ENCODE results near the gene SEMA3G.

The SEMA3G gene

DNA sequence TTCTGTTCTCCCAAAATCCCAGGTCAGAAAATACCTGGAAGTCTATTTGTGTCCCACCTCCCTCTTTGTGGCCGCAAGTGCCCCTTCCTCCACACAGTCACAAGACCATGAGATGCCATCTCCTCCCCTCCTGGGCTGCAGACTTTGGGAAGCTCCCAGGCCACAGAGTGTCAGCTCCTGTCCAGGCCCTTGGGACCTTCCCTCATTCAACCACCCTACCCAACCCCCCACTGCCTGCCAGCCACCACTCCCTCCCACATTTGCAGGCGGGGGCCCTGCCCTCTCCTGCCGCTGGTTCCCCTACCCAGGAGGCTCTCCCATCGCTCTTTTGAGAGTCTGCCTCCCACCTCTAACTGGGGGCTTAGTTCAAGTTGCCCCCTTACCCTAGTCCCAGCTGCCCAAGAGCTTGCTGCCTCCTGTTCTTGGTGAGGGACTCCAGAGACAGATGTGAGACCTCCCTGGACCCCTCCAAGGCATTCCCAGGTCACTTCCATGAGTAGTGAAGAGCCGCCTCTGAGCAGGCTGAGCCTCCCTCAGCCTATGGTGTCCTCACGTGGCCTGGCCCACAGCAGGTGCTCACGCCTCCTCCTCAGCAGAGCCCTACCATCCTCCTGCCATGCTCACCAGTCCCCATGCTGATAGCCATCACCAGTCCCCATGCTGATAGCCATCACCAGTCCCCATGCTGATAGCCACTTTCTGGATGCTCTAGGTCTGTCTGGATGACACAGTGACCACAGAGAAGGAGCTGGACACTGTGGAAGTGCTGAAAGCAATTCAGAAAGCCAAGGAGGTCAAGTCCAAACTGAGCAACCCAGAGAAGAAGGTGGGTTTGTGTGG lies 34.4 kb upstream of the SEMA3G start:
- DNase-seq = no peak

DNA sequence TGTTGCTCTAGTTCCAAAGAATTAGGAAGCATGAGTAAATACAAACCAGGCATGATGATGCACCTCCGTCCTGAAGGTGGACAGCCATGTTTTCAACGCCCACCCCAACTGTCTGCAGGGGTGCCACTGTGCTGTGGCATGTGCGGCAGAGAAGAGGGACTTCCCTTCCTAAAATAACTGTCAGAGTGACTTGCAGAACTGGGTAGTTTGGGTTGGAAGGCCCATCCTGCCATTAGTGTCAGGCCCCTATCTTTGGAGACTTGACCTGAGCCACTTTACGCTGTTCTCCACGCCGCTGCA lies 32.8 kb upstream of the SEMA3G start:
- no peak for DNase-seq

DNA sequence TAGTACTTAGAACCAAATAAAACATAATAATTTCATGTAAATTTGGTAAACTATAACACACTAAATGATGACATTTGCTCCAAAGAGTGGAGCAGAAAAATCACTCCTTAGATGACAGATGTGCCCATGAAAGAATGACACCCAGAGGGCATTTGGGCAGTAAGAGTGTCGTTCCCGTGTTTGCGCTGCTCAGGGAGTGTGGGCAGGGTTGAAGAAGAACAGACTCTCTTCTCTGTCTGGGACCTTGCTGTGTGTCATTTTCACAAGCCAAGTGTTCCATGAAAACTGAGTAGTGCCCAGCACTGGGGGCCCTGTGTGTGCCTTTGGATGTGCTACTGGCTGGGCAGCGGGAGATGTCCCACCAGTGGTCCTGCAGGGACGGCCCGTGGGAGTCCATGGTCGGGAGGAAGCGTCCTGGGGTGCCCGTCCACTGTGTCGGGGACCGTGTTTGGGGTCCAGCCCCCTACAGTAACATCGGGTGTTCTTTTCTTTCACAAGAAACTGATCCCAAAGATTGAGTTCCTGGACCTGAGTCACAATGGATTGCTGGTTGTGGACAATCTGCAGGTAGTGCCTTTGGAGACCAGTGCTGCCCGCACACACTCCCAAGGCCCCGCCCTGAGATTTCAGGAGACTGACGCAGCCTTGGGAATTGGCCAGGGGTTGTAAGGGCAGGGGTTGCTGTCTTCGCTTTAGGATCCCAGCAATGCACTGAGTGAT lies 32.3 kb upstream of the SEMA3G start:
- DNase-seq = no peak

DNA sequence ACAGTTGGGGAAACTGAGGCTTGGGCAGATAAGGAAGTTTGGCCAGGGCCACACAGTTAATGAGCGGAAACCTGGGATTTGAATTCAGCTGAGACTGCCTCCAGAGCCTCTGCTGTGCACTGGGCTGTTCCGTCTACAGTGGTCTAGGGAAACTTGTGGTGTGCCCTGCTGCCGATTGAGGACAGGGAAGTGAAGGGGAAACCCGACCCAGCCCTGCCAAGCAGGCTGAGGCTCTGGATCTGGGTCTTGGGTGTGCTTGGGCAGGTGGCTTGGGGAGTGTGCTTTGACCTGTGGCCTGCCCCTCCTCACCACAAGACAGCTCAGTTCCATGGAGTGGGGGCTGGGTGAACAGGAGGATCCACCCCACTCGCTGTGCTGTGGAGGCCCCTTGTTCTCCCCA lies 28.1 kb upstream of the SEMA3G start:
- no peak for DNase-seq

DNA sequence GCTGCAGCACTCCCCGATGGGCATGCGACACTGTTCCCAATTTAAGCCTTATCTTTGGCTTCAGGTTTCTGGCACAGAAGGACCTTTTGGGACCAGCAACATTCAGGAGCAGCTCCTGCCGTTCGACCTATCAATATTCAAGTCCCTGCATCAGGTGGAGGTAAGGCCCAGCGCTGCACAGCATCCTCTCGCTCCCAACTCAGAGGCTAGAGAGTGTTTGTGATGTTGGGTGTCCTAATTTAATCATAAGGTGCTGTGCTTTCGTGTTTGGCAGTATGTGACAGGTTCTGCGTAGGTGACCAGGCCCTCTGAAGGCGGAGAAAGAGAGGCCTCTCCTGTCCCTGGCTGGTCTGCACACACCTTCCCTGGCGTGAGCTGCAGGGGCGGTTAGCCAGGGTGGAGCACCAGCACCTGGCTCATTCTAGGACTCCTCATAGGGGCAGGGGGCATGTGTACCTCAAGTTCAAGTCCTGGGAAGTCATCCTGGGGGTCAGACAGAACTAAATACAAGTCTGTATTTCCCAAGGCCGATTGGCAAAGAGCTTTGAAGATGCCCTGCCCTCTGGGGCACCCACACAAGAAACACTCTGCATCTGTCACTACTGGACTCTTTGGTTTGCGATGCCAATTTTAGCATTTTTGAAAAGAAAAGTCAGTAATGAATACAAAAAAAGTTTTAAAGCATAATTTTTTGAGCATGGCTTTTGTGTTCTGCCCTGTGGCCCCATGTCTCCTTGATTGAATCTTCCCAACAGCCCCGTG lies 27.5 kb upstream of the SEMA3G start:
- no peak for DNase-seq

DNA sequence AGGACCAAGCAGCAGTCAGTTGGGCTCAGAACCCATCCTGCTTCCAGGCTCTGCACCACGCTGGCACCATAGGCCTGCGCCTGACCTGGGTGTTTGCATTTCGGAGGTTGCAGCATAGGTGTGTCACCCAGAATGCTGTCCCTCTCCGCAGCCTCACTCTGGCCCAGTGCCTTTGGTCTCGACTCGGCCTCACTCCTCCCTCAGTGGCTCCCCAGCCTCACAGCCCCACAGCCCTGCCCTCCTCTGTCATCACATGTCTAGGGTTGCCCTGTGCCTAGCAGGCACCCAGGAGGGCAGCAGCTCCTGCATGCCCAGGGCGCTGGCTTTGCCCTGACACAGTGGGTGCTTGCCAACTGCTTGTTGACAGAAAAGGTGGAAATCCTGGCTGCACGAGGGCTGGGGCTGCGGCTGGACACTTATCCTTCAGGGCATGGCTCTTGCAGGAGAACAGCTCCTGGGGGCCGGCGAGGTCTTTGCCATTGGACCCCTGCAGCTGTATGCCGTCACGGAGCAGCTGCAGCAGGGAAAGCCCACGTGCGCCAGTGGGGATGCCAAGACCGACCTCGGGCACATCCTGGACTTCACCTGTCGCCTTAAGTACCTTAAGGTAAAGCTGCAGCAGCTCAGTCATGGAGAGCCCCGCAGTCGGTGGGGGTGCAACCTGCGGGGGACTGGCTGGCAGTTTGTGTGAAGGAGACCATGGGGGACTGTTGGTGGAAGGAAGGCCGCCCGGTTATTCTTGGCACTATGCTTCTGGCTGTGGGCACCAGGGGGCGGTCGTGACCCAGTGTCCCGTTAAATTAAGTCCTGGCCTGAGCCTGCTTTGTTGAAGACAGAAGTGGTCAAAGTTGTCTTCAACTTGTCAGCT lies 26.7 kb upstream of the SEMA3G start:
- peak; percentile 37 for DNase-seq

DNA sequence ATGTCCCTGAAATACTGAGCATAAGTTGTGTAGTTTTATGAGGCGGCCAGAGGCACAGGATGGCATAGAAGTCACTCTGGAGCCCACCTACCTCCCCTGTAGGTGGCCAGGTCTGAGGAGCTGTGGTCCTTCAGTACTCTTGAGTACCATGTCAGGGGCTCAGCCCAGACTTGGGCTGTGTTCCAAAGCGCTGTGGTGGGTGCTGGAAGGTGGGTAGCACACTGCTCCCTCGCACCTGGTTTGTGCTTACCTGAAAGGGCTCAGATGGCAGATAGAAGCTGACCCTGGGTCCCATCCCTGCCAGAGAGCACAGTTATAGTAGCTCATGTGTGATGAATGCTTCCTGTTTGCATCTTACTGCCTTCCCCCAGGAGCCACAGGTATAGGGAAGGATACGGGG lies 26.0 kb upstream of the SEMA3G start:
- DNase-seq = no peak

DNA sequence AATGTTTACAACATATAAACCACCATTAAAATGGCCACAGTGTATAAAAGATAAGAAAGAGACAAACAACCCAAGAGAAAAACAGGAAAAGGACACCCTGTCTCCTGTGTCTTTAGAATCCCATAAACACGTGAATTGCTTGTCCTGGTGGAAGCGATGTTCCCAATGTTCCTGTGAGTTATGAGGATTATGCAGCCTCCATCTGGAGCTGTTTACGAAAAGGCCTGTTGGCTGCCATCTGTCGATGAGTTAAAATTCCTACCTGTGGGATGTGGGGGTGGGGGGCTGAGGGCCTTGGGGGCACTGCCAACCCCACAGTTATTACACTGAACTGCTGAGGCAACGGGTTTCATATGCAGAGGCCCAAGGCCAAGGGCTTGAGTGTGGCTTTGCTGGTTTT lies 24.1 kb upstream of the SEMA3G start:
- DNase-seq = no peak

DNA sequence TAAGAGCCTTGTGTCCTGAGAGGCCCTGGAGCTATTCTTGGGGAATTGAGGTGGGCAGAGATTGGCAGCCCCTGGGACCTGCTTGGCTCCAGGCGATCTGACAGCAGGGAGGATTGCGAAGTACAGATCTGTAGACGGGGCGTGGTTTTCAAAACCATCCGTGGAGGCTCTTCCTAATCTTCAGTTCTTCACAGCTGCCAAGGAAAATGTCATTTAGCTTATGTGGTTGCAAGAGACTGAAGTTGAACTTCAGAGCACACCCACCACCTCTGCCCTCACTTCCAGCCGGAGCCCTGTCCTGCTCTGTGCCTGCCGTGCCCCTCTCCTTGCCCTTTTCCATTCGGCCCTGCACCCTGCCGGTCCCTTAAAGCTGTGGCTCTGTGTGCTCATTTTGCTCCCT lies 23.4 kb upstream of the SEMA3G start:
- DNase-seq = no peak

DNA sequence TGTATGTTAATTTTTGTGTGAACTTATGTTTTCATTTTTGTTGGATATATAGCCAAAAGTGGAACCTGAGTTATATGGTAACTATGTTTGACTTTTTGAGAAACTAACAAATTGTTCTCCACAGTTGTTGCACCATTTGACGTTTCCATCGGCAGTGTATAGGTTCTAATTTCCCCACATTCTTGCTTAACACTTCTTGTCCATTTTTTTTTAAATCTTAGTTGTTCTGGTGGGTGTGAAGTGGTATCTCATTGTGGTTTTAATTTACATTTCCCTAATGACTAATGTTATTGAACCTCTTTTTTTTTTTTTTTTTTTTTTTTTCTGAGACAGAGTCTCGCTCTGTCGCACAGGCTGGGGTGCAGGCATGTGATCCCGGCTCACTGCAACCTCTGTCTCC lies 18.5 kb upstream of the SEMA3G start:
- DNase-seq = no peak

DNA sequence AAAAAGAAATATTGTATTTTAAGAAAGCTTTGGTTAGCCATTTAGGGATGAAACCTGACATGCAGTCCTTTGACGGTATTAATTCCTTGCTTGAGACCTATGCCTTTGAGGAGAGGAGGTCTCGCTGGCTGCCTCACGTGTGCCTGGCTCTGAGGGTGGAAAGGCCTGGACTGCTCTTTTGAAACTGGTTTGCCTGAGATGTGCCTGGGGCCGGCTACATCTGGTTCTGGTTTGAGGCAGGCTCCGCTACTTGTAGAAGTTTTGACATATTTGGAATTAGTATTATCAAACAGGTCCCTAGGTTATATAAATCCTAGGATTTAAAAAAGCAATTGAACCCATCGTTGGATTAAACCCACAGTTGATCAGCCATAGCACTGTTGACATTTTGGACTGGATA lies 17.0 kb upstream of the SEMA3G start:
- no peak for DNase-seq

DNA sequence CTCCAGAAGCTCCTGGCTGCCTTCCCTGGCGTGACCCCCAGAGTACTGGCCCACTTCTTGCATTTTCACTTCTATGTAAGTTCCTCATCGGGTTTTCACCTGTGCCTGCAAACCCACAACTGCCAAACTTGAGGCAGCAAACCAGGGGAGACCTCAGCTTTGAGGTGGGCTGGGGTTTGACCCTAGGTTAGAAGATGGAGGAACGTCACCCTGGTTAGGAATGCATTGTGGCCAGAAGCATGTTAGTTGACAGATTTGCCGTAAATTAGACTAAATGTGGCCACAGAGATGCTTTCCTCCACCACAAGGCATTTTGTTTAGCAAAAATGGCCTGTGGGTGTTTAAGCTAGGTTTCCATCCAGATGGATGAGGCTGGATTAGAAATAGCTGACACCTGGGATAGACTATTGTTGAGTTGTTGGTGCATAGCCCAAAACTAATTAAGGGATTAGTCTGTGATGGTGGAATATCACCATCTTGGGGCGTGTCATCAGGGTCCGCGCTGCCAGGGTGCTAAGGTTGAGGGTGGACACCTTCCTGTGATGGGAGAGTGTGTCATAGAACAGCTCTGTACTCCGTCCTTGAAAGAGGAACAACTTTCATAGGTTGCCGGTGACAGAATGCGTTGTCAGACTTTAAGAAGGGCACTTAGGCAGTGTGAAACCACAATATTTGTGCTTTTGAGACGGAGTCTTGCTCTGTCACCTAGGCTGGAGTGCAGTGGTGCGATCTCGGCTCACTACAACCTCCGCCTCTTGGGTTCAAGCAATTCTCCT lies 14.1 kb upstream of the SEMA3G start:
- no peak for DNase-seq

DNA sequence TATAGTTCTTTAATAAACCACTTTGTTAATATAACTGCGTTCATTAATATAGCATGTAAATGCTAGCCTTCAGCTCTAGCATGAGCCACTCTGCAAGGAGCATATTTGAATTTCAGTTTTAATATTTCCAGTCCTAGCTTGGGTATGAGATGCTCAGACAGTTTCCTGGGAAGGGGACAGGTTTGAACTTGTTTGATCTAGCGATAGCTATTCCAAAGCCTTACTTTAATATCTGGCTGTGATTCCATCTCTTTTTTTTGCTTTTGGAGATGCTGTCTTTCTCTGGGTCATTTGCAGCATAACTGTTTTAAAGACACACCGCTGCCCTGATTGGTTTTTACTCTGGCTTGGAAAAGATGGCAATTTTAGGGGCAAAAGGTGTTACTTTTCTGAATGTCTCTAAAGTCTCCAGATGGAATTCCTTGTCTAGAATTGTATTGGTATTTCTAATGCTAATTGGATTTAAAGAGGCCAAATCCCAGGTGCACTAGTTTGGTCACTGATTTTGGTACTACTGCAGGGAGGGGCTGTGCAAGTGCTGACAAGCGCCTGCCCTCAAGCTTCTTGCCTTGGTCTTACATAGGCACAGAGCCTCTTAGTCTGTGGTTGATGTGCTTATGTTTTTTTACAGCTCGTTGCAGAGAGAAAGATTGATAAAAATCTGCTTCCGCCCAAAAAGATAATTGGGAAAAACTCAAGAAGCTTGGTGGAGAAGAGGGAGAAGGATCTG lies 13.3 kb upstream of the SEMA3G start:
- DNase-seq = no peak

DNA sequence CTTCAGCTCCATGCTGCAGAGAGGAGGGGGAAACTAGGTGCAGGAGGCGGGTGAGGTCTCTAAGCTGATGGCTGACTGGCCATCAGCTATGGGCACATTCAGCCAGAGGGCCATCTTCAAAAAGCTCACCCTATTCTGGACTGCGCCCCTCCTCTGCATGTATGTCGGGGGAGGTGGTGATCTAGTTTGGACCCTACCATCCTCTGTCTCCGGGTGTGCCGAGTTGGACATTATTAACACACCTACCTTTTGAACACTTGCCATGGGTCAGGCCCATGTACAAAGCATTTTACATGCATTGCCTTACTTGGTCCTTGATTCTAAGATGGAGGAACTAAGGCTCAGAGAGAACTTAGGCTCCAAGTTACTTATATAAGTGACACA lies 11.9 kb upstream of the SEMA3G start:
- no peak for DNase-seq

DNA sequence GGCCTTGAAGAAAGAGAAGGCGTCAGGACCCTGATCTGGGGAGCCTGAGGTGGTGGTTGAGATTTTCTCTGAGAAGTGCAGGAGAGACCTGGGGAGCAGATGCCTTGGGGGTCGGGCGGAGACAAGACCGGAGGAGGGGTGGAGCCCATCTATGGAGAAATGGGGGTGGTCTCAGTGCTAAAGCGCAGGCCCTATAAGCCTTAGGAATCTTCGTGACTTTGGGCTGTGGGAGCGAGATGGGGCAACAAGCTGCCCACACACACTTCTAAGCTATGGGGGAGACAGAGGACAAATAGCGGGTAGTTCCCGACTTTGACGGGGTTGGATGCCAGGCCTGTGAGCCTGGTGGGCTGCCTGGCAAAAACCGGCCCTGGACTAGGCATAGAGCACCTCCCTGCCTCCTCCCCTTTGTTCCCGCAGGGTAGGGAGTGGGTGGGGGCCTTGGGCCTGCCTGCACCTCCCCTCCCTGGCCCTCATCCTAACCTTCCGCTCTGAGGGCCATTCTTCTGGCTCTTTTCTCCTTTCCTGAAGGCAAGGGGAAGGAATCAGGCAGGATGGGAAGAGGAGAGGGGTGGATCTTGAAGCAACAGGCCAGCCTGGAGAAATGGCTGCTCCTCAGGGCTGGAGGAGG lies 11.4 kb upstream of the SEMA3G start:
- no peak for DNase-seq

DNA sequence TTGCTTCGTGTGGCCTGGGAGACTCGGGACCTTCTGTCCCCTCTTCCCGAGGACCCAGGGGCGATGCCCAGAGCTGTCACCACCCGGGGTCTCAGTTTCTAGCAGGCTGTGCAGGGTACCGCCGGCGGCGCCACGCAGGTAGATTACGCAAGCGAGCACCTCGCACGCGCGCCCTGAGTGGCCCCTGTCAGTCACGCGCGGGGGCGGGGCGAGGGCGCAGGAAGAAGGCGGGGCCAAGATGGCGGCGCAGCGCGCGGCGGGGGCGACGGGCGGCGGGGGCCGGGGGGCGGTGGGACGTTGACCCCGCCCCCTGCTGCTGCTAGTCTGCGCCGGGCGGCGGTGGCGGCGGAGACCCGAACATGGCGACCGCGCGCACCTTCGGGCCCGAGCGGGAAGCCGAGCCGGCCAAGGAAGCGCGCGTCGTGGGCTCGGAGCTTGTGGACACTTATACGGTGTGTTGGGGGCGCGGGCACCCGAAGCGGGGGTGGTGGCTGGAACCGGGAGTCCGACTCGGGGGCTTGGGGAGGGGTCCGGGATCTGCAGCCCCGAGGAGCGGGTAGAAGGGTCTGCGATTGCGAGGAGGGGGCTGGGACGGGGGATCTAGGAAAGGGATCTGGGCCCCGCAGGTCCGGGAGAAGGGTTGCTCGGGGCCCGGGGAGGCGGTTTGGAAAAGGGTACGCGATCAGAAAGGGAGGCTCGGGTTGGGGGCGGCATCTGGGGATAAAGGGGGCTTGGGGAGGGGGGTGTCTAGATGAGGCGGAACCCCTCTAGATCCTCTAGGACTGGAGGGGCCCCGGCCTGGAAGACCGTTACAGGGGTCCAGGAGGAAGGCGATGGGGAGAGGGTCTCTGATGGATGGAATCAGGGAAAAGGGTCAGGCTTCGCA lies 10.6 kb upstream of the SEMA3G start, which contains the start of gene NISCH:
TSS of gene NISCH (plus strand) at position 322 of the 886 bp plus-strand sequence. CDS start at position 360, 38 bp downstream.
- peak; percentile 94 for DNase-seq

DNA sequence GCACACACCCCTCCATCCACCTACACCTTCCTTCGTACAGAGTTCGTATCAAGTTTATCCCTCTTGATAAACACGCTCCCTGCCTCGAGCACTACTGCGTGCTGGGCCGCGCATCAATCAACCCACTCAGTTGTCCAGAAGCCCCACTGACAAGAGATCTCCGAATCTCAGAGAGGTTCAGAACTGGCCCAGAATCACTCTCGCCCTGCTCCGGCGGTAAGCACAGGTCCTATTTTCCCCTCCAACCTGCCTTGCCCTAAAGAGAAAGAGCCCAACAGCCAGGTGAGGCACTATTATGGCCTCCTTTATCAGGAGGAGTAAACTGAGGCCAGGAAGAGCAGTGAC lies 10.0 kb upstream of the SEMA3G start:
- no peak for DNase-seq

DNA sequence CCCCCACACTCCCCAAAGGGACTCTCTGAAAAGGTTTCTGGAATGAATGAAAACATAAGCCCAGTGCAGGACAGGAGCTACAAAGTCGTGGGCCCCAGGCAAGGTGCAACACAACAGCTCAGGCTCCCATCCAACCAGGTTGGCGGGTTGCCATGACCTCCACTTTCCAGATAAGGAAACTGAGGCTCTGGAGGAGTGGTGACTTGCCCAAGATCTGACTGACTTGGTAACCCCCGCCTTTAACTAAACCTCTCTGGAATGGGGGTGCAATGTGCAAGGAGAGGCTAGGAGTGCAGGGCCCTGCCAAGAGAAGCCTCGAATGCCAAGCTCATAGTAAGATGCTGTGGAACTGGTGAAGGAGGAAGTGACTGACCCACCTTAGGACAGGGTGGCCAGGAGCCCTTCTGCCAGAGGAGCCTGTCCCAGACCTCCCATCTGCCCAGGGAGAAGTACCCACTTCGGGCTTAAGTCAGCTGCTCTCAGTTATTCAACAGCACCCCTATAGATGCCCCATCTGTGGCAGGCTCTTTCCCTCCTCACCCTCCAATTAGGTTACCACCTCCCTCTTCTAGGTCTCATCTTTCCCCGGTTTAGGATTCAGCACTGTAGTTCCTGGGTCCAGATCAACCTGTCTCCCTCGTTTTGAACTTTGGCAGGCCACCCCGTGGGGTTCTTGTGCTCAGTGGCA lies 9.5 kb upstream of the SEMA3G start:
- DNase-seq = no peak

Measured in activated CD4-positive, alpha-beta T cell treated with anti-CD3 and anti-CD28 coated beads, Interleukin-2, amount 50 U/mL, for 16 hours (primary cell).